ENCODE measurements around the gene DST.
A peak's percentile ranks its signal among the peaks of the same experiment; 100 is the strongest.

Gene DST

GRCh38 chr6:56642366-56643261 lies at the start of gene DST:
Gene DST, minus strand, starts transcription at chr6:56642889.
- no peak for FAIRE-seq
- no peak for DNase-seq (ENCODE audit: insufficient read length, low spot score)
- no peak for TF ChIP-seq CTCF (IDR thresholded peaks at IDR 0.05; ENCODE audit: insufficient read depth, missing control alignments)

GRCh38 chr6:56691814-56692213 lies 49.1 kb upstream of the DST start:
- no peak for TF ChIP-seq CTCF (IDR thresholded peaks at IDR 0.05; ENCODE audit: insufficient read depth, missing control alignments)
- peak; percentile 56 for FAIRE-seq
- no peak for DNase-seq (ENCODE audit: insufficient read length, low spot score)

GRCh38 chr6:56691286-56691595 lies 48.6 kb upstream of the DST start:
- TF ChIP-seq CTCF (IDR thresholded peaks at IDR 0.05; ENCODE audit: insufficient read depth, missing control alignments) = no peak
- FAIRE-seq = no peak
- no peak for DNase-seq (ENCODE audit: insufficient read length, low spot score)

GRCh38 chr6:56690519-56691285 lies 48.0 kb upstream of the DST start:
- DNase-seq (ENCODE audit: insufficient read length, low spot score) (no peak), FAIRE-seq (peak; percentile 58)
- no peak for TF ChIP-seq CTCF (IDR thresholded peaks at IDR 0.05; ENCODE audit: insufficient read depth, missing control alignments)

GRCh38 chr6:56689663-56690062 lies 47.0 kb upstream of the DST start:
- FAIRE-seq = no peak
- no peak for DNase-seq (ENCODE audit: insufficient read length, low spot score)
- no peak for TF ChIP-seq CTCF (IDR thresholded peaks at IDR 0.05; ENCODE audit: insufficient read depth, missing control alignments)

- DNase-seq (ENCODE audit: insufficient read length, low spot score) (no peak), FAIRE-seq (no peak)
- TF ChIP-seq CTCF (IDR thresholded peaks at IDR 0.05; ENCODE audit: insufficient read depth, missing control alignments) = no peak
These were observed 46.4 kb upstream of the DST start for GRCh38 chr6:56689114-56689513.

- no peak for FAIRE-seq
- no peak for DNase-seq (ENCODE audit: insufficient read length, low spot score)
- TF ChIP-seq CTCF (IDR thresholded peaks at IDR 0.05; ENCODE audit: insufficient read depth, missing control alignments) = no peak
These were observed 45.8 kb upstream of the DST start for GRCh38 chr6:56688521-56688920.

All from D721Med (cell line).